ENCODE measurements around the gene KLHL40.
"Not testable (repeated sequence)": the region's sequence is repeated elsewhere in the genome, so short reads cannot be mapped to it uniquely, and the experiment has no call there.

The KLHL40 gene

GRCh38 chr3:42720126-42720525 is 34.8 kb downstream of the KLHL40 start:
- no peak for DNase-seq (ENCODE audit: low read depth)

GRCh38 chr3:42721690-42722089 is 36.4 kb downstream of the KLHL40 start:
- DNase-seq (ENCODE audit: low read depth): no peak

GRCh38 chr3:42722442-42722841 is 37.1 kb downstream of the KLHL40 start:
- not testable (repeated sequence) for DNase-seq (ENCODE audit: low read depth)

GRCh38 chr3:42723219-42723618 is 37.9 kb downstream of the KLHL40 start:
- no peak for DNase-seq (ENCODE audit: low read depth)

DNA sequence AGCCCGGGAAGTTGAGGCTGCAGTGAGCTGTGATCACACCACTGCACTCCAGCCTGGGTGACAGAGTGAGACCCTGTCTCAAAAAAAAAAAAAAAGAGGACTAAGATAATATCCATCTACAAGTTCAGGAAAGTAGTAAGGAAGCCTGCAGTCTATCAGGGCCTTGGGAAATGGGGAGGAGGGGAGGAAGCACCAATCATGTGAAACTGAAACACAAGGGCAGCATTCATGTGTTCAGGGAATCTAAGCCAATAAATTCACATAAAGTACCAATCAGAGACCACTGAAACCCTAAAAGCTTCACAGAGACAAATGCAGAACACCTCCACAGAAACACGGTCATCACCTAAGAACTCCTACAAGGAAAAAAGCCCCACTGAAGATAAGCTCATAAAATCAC is 40.1 kb downstream of the KLHL40 start:
- DNase-seq (ENCODE audit: low read depth): no peak

DNA sequence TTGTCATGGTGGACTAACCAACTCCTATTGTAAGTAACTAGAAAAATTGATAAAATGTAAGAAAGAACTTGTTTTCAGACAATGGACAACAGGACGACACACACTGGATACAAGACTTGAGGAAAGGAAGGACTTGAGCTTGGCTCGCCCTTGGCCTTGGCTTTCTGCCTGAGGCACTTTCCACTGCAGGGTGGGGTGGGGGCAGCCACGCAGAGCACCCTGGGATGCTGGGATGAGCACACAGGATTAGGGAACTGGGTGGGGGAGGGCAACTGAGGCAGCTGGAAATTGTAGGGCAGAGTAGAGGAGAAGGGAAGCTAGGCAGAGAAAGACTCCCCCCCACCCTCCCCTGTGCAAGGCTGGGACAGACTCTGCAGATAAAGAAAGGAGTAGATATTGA is 42.7 kb downstream of the KLHL40 start:
- no peak for DNase-seq (ENCODE audit: low read depth)

GRCh38 chr3:42728668-42729364 is 43.5 kb downstream of the KLHL40 start:
- DNase-seq (ENCODE audit: low read depth): no peak

DNA sequence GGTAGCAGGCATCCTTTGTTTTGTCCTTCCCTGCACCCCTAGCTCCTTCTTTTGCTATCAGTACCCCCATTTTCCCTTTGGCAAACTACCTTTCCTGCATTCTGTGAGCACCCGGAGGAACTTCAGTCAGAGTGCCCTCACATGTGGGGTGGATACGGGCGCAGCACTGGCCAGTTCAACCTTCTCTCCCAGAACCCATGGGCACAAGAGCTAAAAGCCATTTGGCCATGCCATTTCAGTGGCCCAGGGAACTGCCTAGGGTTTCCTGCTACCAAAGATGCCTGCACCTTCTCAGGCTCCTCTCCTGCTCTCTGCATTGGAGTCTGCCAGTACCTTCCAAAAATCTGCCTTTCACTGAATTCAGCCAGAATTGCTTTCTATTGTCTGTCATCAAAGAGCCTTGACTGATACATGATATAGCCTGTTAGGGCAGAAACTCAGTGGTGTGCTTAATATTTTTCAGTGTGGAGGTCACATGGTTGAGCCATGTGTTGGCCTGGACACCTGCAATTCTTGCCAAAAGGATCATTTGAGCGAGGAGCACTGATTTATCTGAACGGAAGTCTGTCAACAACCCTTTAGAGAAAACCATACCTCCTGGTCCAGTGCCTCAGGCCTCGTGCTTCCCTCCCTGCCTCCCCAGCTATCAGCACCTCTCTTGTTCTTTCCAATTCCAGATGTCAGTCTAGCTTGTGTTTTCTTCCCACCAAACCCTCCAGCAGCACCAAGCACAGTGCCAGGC is 44.2 kb downstream of the KLHL40 start:
- no peak for DNase-seq (ENCODE audit: low read depth)

GRCh38 chr3:42730294-42730693 is 45.0 kb downstream of the KLHL40 start:
- DNase-seq (ENCODE audit: low read depth): no peak

DNA sequence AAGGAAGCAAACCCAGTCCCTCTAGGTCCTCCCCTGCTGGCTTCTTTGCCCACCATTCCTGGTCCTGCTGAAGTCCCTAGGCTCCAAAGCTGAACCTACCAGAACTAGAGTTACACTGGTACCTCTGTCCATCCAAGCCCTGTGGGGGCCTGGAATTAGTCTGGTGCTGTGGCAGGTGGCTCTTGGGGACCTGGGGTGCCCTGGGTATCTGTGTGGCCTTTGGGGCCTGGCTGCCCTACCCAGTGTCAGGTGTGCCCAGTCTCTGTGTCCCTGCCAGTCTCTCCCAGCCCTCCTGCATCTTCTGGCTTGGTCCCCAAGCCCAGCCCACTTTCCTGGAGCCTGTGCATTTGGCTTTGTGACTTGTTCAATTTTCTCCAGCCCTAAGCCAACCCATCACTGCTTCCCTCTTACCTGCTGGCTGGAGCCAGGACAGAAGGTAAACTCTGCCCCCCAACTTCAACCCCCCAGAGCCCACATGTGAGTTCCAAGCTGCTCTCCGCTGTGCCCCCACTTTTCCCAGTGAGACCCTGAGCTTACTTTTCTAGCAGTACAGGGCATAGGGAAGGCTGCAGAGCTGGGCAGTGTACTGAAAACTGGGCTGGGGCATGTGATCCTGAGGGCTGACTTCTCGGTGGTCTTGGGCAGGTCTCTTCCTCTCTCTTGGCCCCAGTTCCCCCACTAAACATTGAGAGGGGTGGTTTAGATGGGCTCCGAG is 45.5 kb downstream of the KLHL40 start:
- no peak for DNase-seq (ENCODE audit: low read depth)

GRCh38 chr3:42731476-42732195 is 46.3 kb downstream of the KLHL40 start:
- DNase-seq (ENCODE audit: low read depth): no peak

DNA sequence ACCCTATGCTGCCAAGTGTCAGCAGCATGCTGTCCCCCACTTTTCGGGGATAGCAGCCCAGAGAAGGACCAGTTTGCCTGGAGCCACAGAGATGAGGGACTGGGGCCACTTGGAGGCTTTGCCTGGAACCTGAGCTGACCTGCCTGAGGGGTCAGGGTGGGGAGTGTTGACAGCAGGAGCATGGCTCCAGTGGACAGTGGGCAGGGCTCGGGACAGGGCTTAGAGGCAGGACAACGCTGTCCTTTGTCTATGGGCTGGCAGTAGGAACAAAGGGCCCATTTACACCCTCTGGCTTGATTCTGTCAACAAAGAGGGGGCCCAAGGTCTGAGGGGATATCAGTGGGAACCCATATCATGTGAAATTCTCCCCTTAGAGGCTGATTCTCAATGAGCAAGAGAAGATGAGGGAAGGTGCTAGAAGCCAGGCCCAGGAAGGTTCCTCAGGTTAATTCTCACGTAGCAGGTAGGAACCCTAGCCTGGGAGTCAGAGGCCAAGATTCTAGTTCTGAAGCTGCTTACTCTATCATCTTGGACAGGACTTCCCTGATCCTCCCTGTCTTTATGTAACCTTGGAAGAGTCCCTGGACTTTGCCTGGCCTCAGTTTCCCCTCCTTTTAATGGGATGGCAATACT is 47.0 kb downstream of the KLHL40 start:
- DNase-seq (ENCODE audit: low read depth): no peak

- DNase-seq (ENCODE audit: low read depth): no peak
Observed at GRCh38 chr3:42732829-42733459, 47.6 kb downstream of the KLHL40 start.

DNA sequence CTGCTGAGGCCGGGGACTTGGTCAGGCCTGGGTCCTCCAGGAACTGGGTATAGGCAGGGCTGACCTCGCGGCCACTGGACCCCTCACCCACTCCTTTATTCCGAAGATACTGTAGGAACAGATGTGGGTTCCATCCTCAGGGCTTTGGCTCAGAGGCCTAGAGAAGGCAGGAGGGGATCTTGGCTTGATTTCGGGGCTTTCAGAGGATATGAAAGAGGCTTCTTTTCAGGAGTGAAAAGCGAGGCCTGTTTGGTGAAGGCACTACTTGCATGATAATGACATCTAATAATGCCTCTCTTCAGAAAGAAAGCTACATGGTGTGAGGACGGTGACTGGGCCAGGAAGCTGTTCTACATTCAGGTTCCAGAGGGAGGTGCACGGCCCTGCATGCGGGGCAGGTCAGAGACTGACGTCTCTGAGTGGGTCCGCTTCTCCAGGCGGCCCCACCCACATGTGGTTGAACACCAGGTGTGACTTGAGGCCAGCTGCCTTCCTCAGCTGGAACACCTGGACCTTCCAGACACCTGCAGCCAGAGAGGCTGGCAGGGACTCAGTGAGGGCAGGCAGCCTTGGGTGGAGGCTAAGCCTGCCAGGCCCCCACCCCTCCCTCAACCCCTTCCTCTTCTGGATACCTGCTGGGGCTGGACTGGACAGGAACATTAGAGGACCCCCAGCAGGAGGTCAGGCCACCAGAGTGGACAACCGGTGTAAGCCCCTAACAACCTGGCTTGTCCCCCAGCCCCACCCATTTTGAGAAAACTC is 48.3 kb downstream of the KLHL40 start:
- DNase-seq (ENCODE audit: low read depth): no peak

GRCh38 chr3:42734263-42734860 is 49.0 kb downstream of the KLHL40 start:
- DNase-seq (ENCODE audit: low read depth): no peak

DNA sequence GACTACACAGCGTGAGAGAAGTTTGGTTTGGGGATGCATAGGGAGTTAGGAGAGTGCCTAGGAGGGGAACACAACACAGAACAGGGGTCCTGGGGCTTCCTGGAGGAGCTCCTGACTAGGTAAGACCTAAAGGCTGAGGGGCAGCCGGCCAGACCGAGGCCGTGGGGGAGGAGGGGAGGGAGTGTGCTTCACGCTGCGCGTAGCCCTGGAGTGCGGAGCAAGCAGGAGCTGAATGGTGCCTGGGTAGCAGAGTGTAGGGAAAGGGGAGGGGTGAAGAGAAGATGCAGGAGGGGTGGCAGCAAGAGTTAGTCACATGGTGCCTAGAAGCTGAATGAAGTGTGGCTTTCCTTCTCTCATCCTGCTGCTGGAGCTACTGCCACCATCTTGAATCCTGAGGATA is 49.7 kb downstream of the KLHL40 start:
- DNase-seq (ENCODE audit: low read depth): no peak

- DNase-seq (ENCODE audit: low read depth): no peak
Observed at GRCh38 chr3:42735615-42736014, 50.3 kb downstream of the KLHL40 start.

- DNase-seq (ENCODE audit: low read depth): no peak
Observed at GRCh38 chr3:42736081-42736480, 50.7 kb downstream of the KLHL40 start.

DNA sequence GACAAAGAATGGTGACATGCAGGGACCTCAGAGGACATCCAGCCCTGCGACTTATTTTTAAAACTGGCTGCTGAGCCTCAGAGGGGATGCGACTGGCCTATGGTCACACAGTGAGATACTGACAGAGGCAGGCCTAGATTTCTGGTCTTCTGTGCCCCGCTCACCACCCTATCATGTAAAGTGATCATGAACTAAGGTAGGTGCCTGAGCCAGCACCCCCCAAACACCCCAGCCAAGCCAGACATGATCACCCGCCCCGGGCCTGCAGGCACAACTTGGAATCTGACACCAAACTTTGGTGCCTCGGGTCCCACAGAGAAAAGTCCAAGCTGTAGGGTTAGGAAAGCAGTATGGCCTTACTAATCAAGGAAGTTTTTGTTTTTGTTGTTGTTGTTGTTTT is 51.2 kb downstream of the KLHL40 start:
- no peak for DNase-seq (ENCODE audit: low read depth)

Data from EH (cell line).